ENCODE measurements around the gene DIAPH3. TPM values are rescaled to one million over a fixed set of nuclear protein-coding genes. Genes with fewer than 3 reads are reported as not detected.

The DIAPH3 gene
- total RNA-seq, 4 donors from 2014 or later, result 0.20 to 0.30 TPM; not detected in 2

DNA sequence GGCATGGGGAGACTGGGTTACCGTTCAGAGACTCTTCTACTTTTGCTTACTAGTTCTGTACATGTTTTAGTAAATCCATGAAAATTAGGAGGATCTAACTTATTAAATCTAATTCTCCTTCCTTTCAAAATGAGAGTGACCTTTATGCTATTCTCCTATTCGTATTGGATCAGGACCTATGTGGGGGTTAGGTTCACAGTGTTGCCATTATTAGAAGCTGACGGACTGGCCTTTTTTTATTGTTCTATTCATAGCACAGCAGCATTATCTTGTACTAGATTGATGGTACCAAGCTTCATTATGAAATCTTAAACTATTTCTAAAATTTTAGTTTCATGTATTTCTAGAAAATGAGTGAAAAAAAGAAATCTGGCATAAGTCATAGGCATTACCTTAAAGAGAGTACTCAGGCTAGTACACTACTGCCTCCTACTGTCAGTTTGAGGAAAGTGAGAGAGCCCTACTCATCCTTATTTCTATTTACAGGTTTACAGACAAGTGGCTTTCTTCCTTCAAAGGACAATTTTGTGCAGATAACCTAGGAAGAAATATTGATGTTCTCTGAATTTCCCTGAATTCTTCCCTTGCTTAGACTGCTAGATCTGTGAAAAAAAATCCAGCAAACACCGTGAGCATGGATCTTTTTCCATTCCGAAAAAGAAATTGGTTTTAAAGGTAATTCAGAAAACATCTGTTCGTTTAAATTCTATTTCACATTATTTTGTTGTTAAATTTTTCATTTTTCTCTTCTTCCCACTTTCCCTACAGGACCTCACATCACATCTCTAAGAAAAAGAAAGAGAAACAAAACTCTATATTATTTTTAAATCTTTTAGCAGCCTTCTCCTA, 485.5 kb downstream of the DIAPH3 start:
- Histone ChIP-seq H3K36me3 (no peaks in the 10 kb centered on the region), H3K27ac (no peak overlapping the region), H3K9me3 (no peaks in the 10 kb centered on the region), H3K4me1 (peaks cover 0 to 6% (median 0%) of the 10 kb centered on the region in 4 donors), H3K27me3 (no peaks in the 10 kb centered on the region), H3K4me3 (no peak overlapping the region)
- no peak for TF ChIP-seq POLR2A (IDR thresholded peaks at IDR 0.05)
- TF ChIP-seq EP300 (IDR thresholded peaks at IDR 0.05), result no peak
- peak; percentile 41 to 65 (median 44) for TF ChIP-seq CTCF (IDR thresholded peaks at IDR 0.05)
- DNase-seq (ENCODE audit: low spot score in 2 of 2), result peak in 1 of 2 donors; percentile 26
- 65 to 72% methylated on average over 6 of the region's 6 CpGs for WGBS, 2 donors

- no peak for DNase-seq (ENCODE audit: low spot score in 2 of 2)
- Histone ChIP-seq H3K9me3 (no peaks in the 10 kb centered on the region), H3K4me3 (no peak overlapping the region), H3K27me3 (no peaks in the 10 kb centered on the region), H3K4me1 (peaks cover 0 to 6% (median 0%) of the 10 kb centered on the region in 4 donors), H3K36me3 (no peaks in the 10 kb centered on the region), H3K27ac (no peak overlapping the region)
- TF ChIP-seq POLR2A (IDR thresholded peaks at IDR 0.05) (no peak), CTCF (IDR thresholded peaks at IDR 0.05) (no peak), EP300 (IDR thresholded peaks at IDR 0.05) (no peak)
These were observed 486.3 kb downstream of the DIAPH3 start for GRCh38 chr13:59677430-59677829.

GRCh38 chr13:59674616-59675015, 489.1 kb downstream of the DIAPH3 start:
- Histone ChIP-seq H3K4me3 (no peak overlapping the region), H3K9me3 (no peaks in the 10 kb centered on the region), H3K36me3 (no peaks in the 10 kb centered on the region), H3K27me3 (no peaks in the 10 kb centered on the region), H3K27ac (no peak overlapping the region), H3K4me1 (peaks cover 0 to 6% (median 0%) of the 10 kb centered on the region in 4 donors)
- 97 to 100% methylated on average over 1 of the region's 1 CpG for WGBS, 2 donors
- TF ChIP-seq POLR2A (IDR thresholded peaks at IDR 0.05) (no peak), CTCF (IDR thresholded peaks at IDR 0.05) (no peak), EP300 (IDR thresholded peaks at IDR 0.05) (no peak)
- DNase-seq (ENCODE audit: low spot score in 2 of 2), result no peak

- H3K36me3 ChIP-seq, result no peaks in the 10 kb centered on the region
- peaks cover 0 to 6% (median 0%) of the 10 kb centered on the region in 4 donors for H3K4me1 ChIP-seq
- no peak overlapping the region for H3K27ac ChIP-seq
- WGBS, 2 donors, result 86% methylated on average over 1 of the region's 1 CpG
- H3K9me3 ChIP-seq, result no peaks in the 10 kb centered on the region
- DNase-seq (ENCODE audit: low spot score in 2 of 2), result no peak
- no peak overlapping the region for H3K4me3 ChIP-seq
- TF ChIP-seq POLR2A (IDR thresholded peaks at IDR 0.05) (no peak), EP300 (IDR thresholded peaks at IDR 0.05) (no peak), CTCF (IDR thresholded peaks at IDR 0.05) (no peak)
- no peaks in the 10 kb centered on the region for H3K27me3 ChIP-seq
These were observed 490.4 kb downstream of the DIAPH3 start for GRCh38 chr13:59673286-59673685.

DNA sequence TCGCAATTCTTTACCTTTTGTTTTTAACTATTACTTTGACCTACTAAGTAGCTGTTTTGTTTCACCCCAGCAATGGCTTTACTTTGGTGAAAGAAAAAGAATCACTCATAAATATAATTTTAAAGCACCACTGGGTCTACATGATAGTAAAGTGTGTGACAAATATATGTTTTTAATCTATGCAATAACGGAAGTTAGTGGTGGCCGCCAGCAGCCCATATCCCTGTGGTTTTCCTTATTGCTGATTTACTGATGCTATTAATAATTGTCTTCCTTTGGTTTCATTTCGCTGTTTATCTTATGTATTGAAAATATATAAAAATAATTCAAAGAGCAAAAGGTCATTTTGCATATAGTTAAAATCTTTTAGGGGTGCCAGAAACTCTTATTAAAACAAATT, 491.3 kb downstream of the DIAPH3 start:
- no peaks in the 10 kb centered on the region for H3K9me3 ChIP-seq
- H3K4me1 ChIP-seq, result no peaks in the 10 kb centered on the region
- 76 to 81% methylated on average over 4 of the region's 4 CpGs for WGBS, 2 donors
- TF ChIP-seq EP300 (IDR thresholded peaks at IDR 0.05), result no peak
- TF ChIP-seq CTCF (IDR thresholded peaks at IDR 0.05), result no peak
- TF ChIP-seq POLR2A (IDR thresholded peaks at IDR 0.05), result no peak
- no peak overlapping the region for H3K27ac ChIP-seq
- no peaks in the 10 kb centered on the region for H3K36me3 ChIP-seq
- DNase-seq (ENCODE audit: low spot score in 2 of 2), result no peak
- no peak overlapping the region for H3K4me3 ChIP-seq
- no peaks in the 10 kb centered on the region for H3K27me3 ChIP-seq
